Stimulated activated CD4-positive, alpha-beta T cell treated with anti-CD3 and anti-CD28 coated beads, TNF-alpha, amount 100 ng/mL, for 4 hours (primary cell): ENCODE data around the gene KCNH3.
"Not testable (repeated sequence)": the region's sequence is repeated elsewhere in the genome, so short reads cannot be mapped to it uniquely, and the experiment has no call there.

Experiments
- DNase-seq, 3 experiments: peaks; one replicate each; pipeline ENCODE4 v3.0.0-alpha.2; 2020; ENCODE audit warnings: low read depth in 3 of 3

KCNH3 gene

GRCh38 chr12:49584591-49584990 lies 45.8 kb downstream of the KCNH3 start:
- DNase-seq, result no peak

GRCh38 chr12:49585477-49586459 lies 46.9 kb downstream of the KCNH3 start:
- DNase-seq, result no peak

GRCh38 chr12:49587174-49587908 lies 48.5 kb downstream of the KCNH3 start:
- DNase-seq, result no peak

- DNase-seq, result no peak
These were observed 49.5 kb downstream of the KCNH3 start for GRCh38 chr12:49588281-49588680.

- DNase-seq, result no peak
These were observed 50.1 kb downstream of the KCNH3 start for GRCh38 chr12:49588721-49589516.

GRCh38 chr12:49598527-49598926 lies 59.7 kb downstream of the KCNH3 start:
- no peak for DNase-seq

GRCh38 chr12:49599961-49600360 lies 61.1 kb downstream of the KCNH3 start:
- no peak for DNase-seq

- no peak for DNase-seq
These were observed 64.9 kb downstream of the KCNH3 start for GRCh38 chr12:49603721-49604120.

- no peak for DNase-seq
These were observed 66.0 kb downstream of the KCNH3 start for GRCh38 chr12:49604856-49605255.

GRCh38 chr12:49605539-49605938 lies 66.7 kb downstream of the KCNH3 start, which contains the start of gene FAM186B:
FAM186B (minus strand) TSS chr12:49605639; CDS start chr12:49605477, 162 bp downstream.
- DNase-seq, result not testable (repeated sequence)
